H1 (cell line): Measurements from ENCODE around the gene EIF3J. TPM values are rescaled to one million over a fixed set of nuclear protein-coding genes. Genes with fewer than 3 reads are reported as not detected.
"Not testable (repeated sequence)": the region's sequence is repeated elsewhere in the genome, so short reads cannot be mapped to it uniquely, and the experiment has no call there.

ENCODE experiments used
- CTCF ChIA-PET: fragments of 300-600 bp; sonication (Branson Sonifier 250); formaldehyde crosslinking; loops from one replicate; lab custom pipeline; 2021; ENCODE audit not compliant: partially characterized antibody; lab: Charles Lee
- POLR2A ChIA-PET: fragments of 300-600 bp; sonication (Branson Sonifier 250); formaldehyde crosslinking; loops from one replicate; lab custom pipeline; 2021; ENCODE audit warnings: inconsistent platforms; ENCODE audit not compliant: partially characterized antibody; lab: Charles Lee
- DNase-seq, 2 experiments: peaks; one replicate each; pipeline versions ENCODE4 v3.0.0 to v3.0.0-alpha.2; 2010 to 2022; ENCODE audit warnings: low spot score in 2 of 2, low read depth in 1 of 2, mixed read lengths in 1 of 2
- FAIRE-seq: peaks from 2 replicates; lab custom pipeline; 2011; peaks lifted over from hg19 to GRCh38; lab: Jason Lieb, UNC
- H2AFZ ChIP-seq: 2 replicates; pipeline ENCODE4 v1.8.1; 2012; ENCODE audit warnings: low read length, inconsistent platforms
- H2AK5ac ChIP-seq: 2 replicates; pipeline ENCODE4 v1.6.1; 2013; ENCODE audit warnings: low read depth, low read length
- H2BK120ac ChIP-seq: replicated peaks from 2 replicates; pipeline ENCODE3; 2013; ENCODE audit warnings: low read depth, low read length, inconsistent platforms
- H2BK12ac ChIP-seq: 2 replicates; pipeline ENCODE4 v1.6.1; 2013; ENCODE audit warnings: low read depth, low read length
- H2BK15ac ChIP-seq: 2 replicates; pipeline ENCODE4 v1.6.1; 2013; ENCODE audit warnings: low read length
- H2BK20ac ChIP-seq: 2 replicates; pipeline ENCODE4 v1.6.1; 2013; ENCODE audit warnings: low read length
- H2BK5ac ChIP-seq: 2 replicates; pipeline ENCODE4 v1.6.1; 2013; ENCODE audit warnings: low read depth, low read length
- H3K14ac ChIP-seq: 2 replicates; pipeline ENCODE4 v1.6.1; 2013; ENCODE audit warnings: inconsistent platforms; ENCODE audit not compliant: insufficient read length
- H3K18ac ChIP-seq: 2 replicates; pipeline ENCODE4 v1.6.1; 2013; ENCODE audit warnings: low read length; ENCODE audit errors: extremely low read depth
- H3K23ac ChIP-seq: 2 replicates; pipeline ENCODE4 v1.6.1; 2013; ENCODE audit warnings: inconsistent platforms; ENCODE audit not compliant: insufficient read length
- H3K23me2 ChIP-seq: 2 replicates; pipeline ENCODE4 v1.6.1; 2013; ENCODE audit warnings: low read depth, low read length
- H3K27ac ChIP-seq: 2 replicates; pipeline ENCODE4 v1.6.1; 2011; ENCODE audit warnings: low read depth, low read length, inconsistent platforms
- H3K27me3 ChIP-seq, 4 experiments: replicated peaks in 1 of 4; 1 replicate in 1 of 4; 2 replicates in 3 of 4; pipeline versions ENCODE4 v1.6.1 to v1.8.1; 2011 to 2013; ENCODE audit warnings: low read length in 3 of 4, mild to moderate bottlenecking in 3 of 4, inconsistent platforms in 2 of 4, mixed read lengths in 2 of 4, moderate library complexity in 1 of 4; ENCODE audit not compliant: control insufficient read depth in 3 of 4, insufficient read depth in 3 of 4; ENCODE audit errors: extremely low read depth in 1 of 4
- H3K36me3 ChIP-seq, 4 experiments: 2 replicates each; pipeline versions ENCODE4 v1.6.1 to v1.8.1; 2011 to 2013; ENCODE audit warnings: mild to moderate bottlenecking in 4 of 4, low read length in 3 of 4, moderate library complexity in 2 of 4, control low read depth in 1 of 4, inconsistent platforms in 1 of 4; ENCODE audit not compliant: insufficient read depth in 4 of 4, control insufficient read depth in 2 of 4
- H3K4ac ChIP-seq: replicated peaks from 2 replicates; pipeline ENCODE3; 2013; ENCODE audit warnings: low read length, low read depth, mixed read lengths, inconsistent platforms; ENCODE audit not compliant: insufficient read length
- H3K4me1 ChIP-seq, 4 experiments: replicated peaks in 1 of 4; 1 replicate in 1 of 4; 2 replicates in 3 of 4; pipeline versions ENCODE4 v1.6.1 to v1.8.1; 2011 to 2013; ENCODE audit warnings: low read length in 3 of 4, inconsistent platforms in 2 of 4, mixed read lengths in 1 of 4; ENCODE audit not compliant: insufficient read depth in 4 of 4, control insufficient read depth in 3 of 4
- H3K4me2 ChIP-seq, 2 experiments: 2 replicates each; pipeline versions ENCODE4 v1.6.1 to v1.8.1; 2011 to 2013; ENCODE audit warnings: low read depth in 2 of 2, low read length in 2 of 2, control low read depth in 1 of 2, inconsistent platforms in 1 of 2, mild to moderate bottlenecking in 1 of 2; ENCODE audit not compliant: insufficient read depth in 1 of 2
- H3K4me3 ChIP-seq, 4 experiments: fragments of 200-600, 300-600 bp in 1 of 4; sonication (generic), shearing (Covaris generic), sonication (Bioruptor Twin) in 1 of 4; 2 replicates each; pipeline versions ENCODE4 v1.5.1 to v1.8.1; 2011 to 2016; ENCODE audit warnings: low read length in 4 of 4, low read depth in 3 of 4, control low read depth in 2 of 4, inconsistent platforms in 2 of 4, mild to moderate bottlenecking in 2 of 4, mixed read lengths in 1 of 4, moderate library complexity in 1 of 4; ENCODE audit not compliant: insufficient read depth in 2 of 4; ENCODE audit errors: extremely low read depth in 1 of 4
- H3K56ac ChIP-seq: replicated peaks from 2 replicates; pipeline ENCODE3; 2013; ENCODE audit warnings: low read depth, mild to moderate bottlenecking, mixed read lengths, low read length, inconsistent platforms; ENCODE audit not compliant: insufficient read length
- H3K79me1 ChIP-seq: 2 replicates; pipeline ENCODE4 v1.6.1; 2013; ENCODE audit warnings: low read depth, low read length, control low read depth
- H3K79me2 ChIP-seq, 2 experiments: 2 replicates each; pipeline versions ENCODE4 v1.6.1 to v1.8.1; 2012 to 2013; ENCODE audit warnings: low read length in 2 of 2, mild to moderate bottlenecking in 2 of 2, inconsistent platforms in 1 of 2; ENCODE audit not compliant: insufficient read depth in 2 of 2, control insufficient read depth in 1 of 2
- H3K9ac ChIP-seq, 4 experiments: replicated peaks in 1 of 4; 1 replicate in 1 of 4; 2 replicates in 3 of 4; pipeline versions ENCODE4 v1.6.1 to v1.8.1; 2011 to 2013; ENCODE audit warnings: low read depth in 3 of 4, low read length in 3 of 4, control low read depth in 2 of 4, mild to moderate bottlenecking in 2 of 4, moderate library complexity in 2 of 4, inconsistent platforms in 1 of 4; ENCODE audit errors: extremely low read depth in 1 of 4
- H3K9me3 ChIP-seq, 2 experiments: 2 replicates each; pipeline versions ENCODE4 v1.6.1 to v1.8.1; 2012 to 2013; ENCODE audit warnings: mild to moderate bottlenecking in 2 of 2, moderate library complexity in 2 of 2, control low read depth in 1 of 2, inconsistent platforms in 1 of 2, low read depth in 1 of 2, low read length in 1 of 2, mixed read lengths in 1 of 2; ENCODE audit not compliant: insufficient read depth in 2 of 2
- H4K20me1 ChIP-seq, 2 experiments: replicated peaks in 1 of 2; 2 replicates each; pipeline versions ENCODE3 to v1.8.1; 2011 to 2013; ENCODE audit warnings: inconsistent platforms in 2 of 2, low read length in 2 of 2, mild to moderate bottlenecking in 1 of 2; ENCODE audit not compliant: insufficient read depth in 2 of 2, control insufficient read depth in 1 of 2
- H4K5ac ChIP-seq: 2 replicates; pipeline ENCODE4 v1.6.1; 2013; ENCODE audit warnings: low read length, low read depth, mixed read lengths, inconsistent platforms; ENCODE audit not compliant: insufficient read length
- H4K8ac ChIP-seq: 2 replicates; pipeline ENCODE4 v1.8.0; 2013; ENCODE audit warnings: mild to moderate bottlenecking, moderate library complexity, low read length, inconsistent platforms; ENCODE audit not compliant: insufficient read depth; ENCODE audit errors: extremely low read depth
- H4K91ac ChIP-seq: replicated peaks from 2 replicates; pipeline ENCODE3; 2013; ENCODE audit warnings: low read length, mixed read lengths, inconsistent platforms; ENCODE audit not compliant: insufficient read length
- polyA plus RNA-seq, 7 experiments: library from polyadenylated mRNA; depleted of rRNA in 3 of 7; stranded (reverse) in 5 of 7; unstranded in 2 of 7; fragments of >200 nt in 5 of 7; fragments of 200-250 nt in 2 of 7; gene quantifications; 1 replicate in 5 of 7; 2 replicates in 1 of 7; 4 replicates in 1 of 7; pipeline versions ENCODE4 v1.2.1 to v1.2.3, GENCODE V29; 2011 to 2013; ENCODE audit warnings: missing spikeins in 2 of 7, mixed read lengths in 2 of 7
- total RNA-seq: library from RNA; stranded (reverse); fragmentation: NEBNext Ultra II Directional; extraction: Animal tissue kit (Norgen Biotek cat#: 25700); gene quantifications from 2 replicates; pipeline ENCODE4 v1.2.1, GENCODE V29; 2021

The EIF3J gene
- total and polyA plus RNA-seq, 2 of the 8 experiments (the other 6 are each of a cell fraction or from before 2014, with no cell fraction given), result 26.8 to 119 TPM

- H2BK20ac ChIP-seq, DNase-seq, H3K14ac ChIP-seq, H3K23me2 ChIP-seq, H3K23ac ChIP-seq, H3K4ac ChIP-seq, H4K8ac ChIP-seq, H3K9ac ChIP-seq, H3K18ac ChIP-seq, H2BK15ac ChIP-seq, H2BK5ac ChIP-seq, H3K79me1 ChIP-seq, FAIRE-seq, H2AK5ac ChIP-seq, CTCF ChIA-PET, H3K79me2 ChIP-seq, H3K4me3 ChIP-seq, H3K4me1 ChIP-seq, H3K4me2 ChIP-seq, H3K27me3 ChIP-seq, H3K56ac ChIP-seq, H3K27ac ChIP-seq, H4K5ac ChIP-seq, H2BK120ac ChIP-seq, H4K20me1 ChIP-seq, H2AFZ ChIP-seq, H4K91ac ChIP-seq, H2BK12ac ChIP-seq: not testable (repeated sequence)
- Histone ChIP-seq H3K36me3 (peaks cover 29 to 91% (median 66%) of the 10 kb centered on the region in 4 experiments), H3K9me3 (peaks cover 16 to 18% of the 10 kb centered on the region in 2 experiments)
- POLR2A ChIA-PET, result interaction anchor here (1.5 kb wide), 1 partner anchor 17 kb away, joined by 4 read pairs; no protein-coding TSS in a partner anchor
Observed at GRCh38 chr15:44560926-44561325, 24.0 kb downstream of the EIF3J start.
